Gastrocnemius medialis (tissue), 4 donors: ENCODE data around the gene LAMA2. TPM values are rescaled to one million over a fixed set of nuclear protein-coding genes. Genes with fewer than 3 reads are reported as not detected.

Experiments used
- ATAC-seq, 2 donors: fragments of 150-250 bp; one replicate each; pipeline ENCODE4 v1.9.1; 2016
- DNase-seq, 2 donors: peaks; one replicate each; pipeline ENCODE4 v3.0.0-alpha.2; 2019
- H3K27ac ChIP-seq, 4 donors: fragments of 200-600 bp; sonication (generic); 1 replicate in 1 of 4; 2 replicates in 3 of 4; pipeline ENCODE4 v1.5.1; 2016 to 2018; ENCODE audit warnings: mild to moderate bottlenecking in 2 of 4, moderate library complexity in 1 of 4
- H3K27me3 ChIP-seq, 3 donors: fragments of 200-600 bp; sonication (generic) in 2 of 3; 1 replicate in 1 of 3; 2 replicates in 2 of 3; pipeline versions ENCODE4 v1.5.1 to v1.6.0; 2016 to 2019; ENCODE audit warnings: mild to moderate bottlenecking in 1 of 3, moderate library complexity in 1 of 3
- H3K36me3 ChIP-seq, 2 donors: fragments of 200-600 bp; sonication (generic) in 1 of 2; one replicate each; pipeline ENCODE4 v1.5.1; 2017 to 2018
- H3K4me1 ChIP-seq, 2 donors: fragments of 200-600 bp; sonication (generic) in 1 of 2; one replicate each; pipeline ENCODE4 v1.5.1; 2016 to 2017; ENCODE audit warnings: mild to moderate bottlenecking in 2 of 2
- H3K4me3 ChIP-seq, 4 donors: fragments of 200-600 bp; sonication (generic) in 3 of 4; 1 replicate in 1 of 4; 2 replicates in 3 of 4; pipeline ENCODE4 v1.5.1; 2016 to 2019; ENCODE audit warnings: mild to moderate bottlenecking in 2 of 4
- H3K9me3 ChIP-seq, 3 donors: fragments of 200-600 bp; sonication (generic) in 2 of 3; 1 replicate in 1 of 3; 2 replicates in 2 of 3; pipeline ENCODE4 v1.5.1; 2016 to 2019
- CTCF ChIP-seq, 5 experiments: fragments of 450-650 bp in 3 of 5; fragments of 200-600 bp in 2 of 5; sonication (generic) in 2 of 5; IDR thresholded peaks in 4 of 5; conservative IDR thresholded peaks in 1 of 5; 1 replicate in 4 of 5; 2 replicates in 1 of 5; pipeline ENCODE4 v1.5.1; 2016 to 2019; ENCODE audit warnings: antibody characterized with exemption in 5 of 5, mild to moderate bottlenecking in 3 of 5, moderate library complexity in 3 of 5
- POLR2A ChIP-seq, 2 donors: fragments of 450-650 bp; IDR thresholded peaks; one replicate each; pipeline ENCODE4 v1.6.1; 2017; ENCODE audit warnings: antibody characterized with exemption in 2 of 2, mild to moderate bottlenecking in 2 of 2, moderate library complexity in 2 of 2
- in situ Hi-C, 4 donors: fragments of 200-750 bp; cut with MboI; loops; one replicate each; pipeline versions ENCODE4 v1.15.0 to v1.8.0; 2017; ENCODE audit warnings: low sequenced_read_pairs in 4 of 4
- intact Hi-C: fragments of 100-400 bp; cut with DNase I; formaldehyde crosslinking; loops from one replicate; pipeline ENCODE4 v1.15.1; 2023; ENCODE audit warnings: low total_unique reads
- total RNA-seq, 4 donors: library from RNA; depleted of rRNA; stranded (reverse); fragments of >200 nt; gene quantifications; one replicate each; pipeline versions ENCODE4 v1.1.0 to v1.2.3, GENCODE V29; 2016

The LAMA2 gene
- total RNA-seq, 4 donors from 2014 or later = 52.9 to 113 (median 71.3) TPM

- intact Hi-C loops = no loop called here
- Histone ChIP-seq H3K36me3 (no peaks in the 10 kb centered on the region), H3K4me3 (no peak overlapping the region), H3K4me1 (peaks cover 8 to 34% of the 10 kb centered on the region in 2 donors), H3K27ac (peak overlapping the region; percentile 17 to 45 (median 40)), H3K27me3 (no peaks in the 10 kb centered on the region), H3K9me3 (no peaks in the 10 kb centered on the region)
- no peak for TF ChIP-seq CTCF (IDR thresholded peaks at IDR 0.05 in 4 of 5, conservative IDR thresholded peaks at IDR 0.05 in 1 of 5)
- no peak for TF ChIP-seq POLR2A (IDR thresholded peaks at IDR 0.05)
- in situ Hi-C loops = no loop called here
- DNase-seq (no peak), ATAC-seq (no peak)
Observed at GRCh38 chr6:129113637-129114036, 230.7 kb downstream of the LAMA2 start.

- Histone ChIP-seq H3K27ac (peak overlapping the region; percentile 39 to 66 (median 44)), H3K9me3 (no peaks in the 10 kb centered on the region), H3K27me3 (no peaks in the 10 kb centered on the region), H3K36me3 (no peaks in the 10 kb centered on the region), H3K4me1 (peaks cover 8 to 34% of the 10 kb centered on the region in 2 donors), H3K4me3 (no peak overlapping the region)
- ATAC-seq = no peak
- in situ Hi-C loops (no loop called here), intact Hi-C loops (no loop called here)
- DNase-seq = no peak
- TF ChIP-seq CTCF (IDR thresholded peaks at IDR 0.05 in 4 of 5, conservative IDR thresholded peaks at IDR 0.05 in 1 of 5) (no peak), POLR2A (IDR thresholded peaks at IDR 0.05) (no peak)
Observed at GRCh38 chr6:129114636-129115391, 231.9 kb downstream of the LAMA2 start.

GRCh38 chr6:129115471-129115870 lies 232.5 kb downstream of the LAMA2 start:
- no peaks in the 10 kb centered on the region for H3K27me3 ChIP-seq
- peaks cover 8 to 34% of the 10 kb centered on the region in 2 donors for H3K4me1 ChIP-seq
- in situ Hi-C loops (no loop called here), intact Hi-C loops (no loop called here)
- no peak overlapping the region for H3K4me3 ChIP-seq
- H3K27ac ChIP-seq = peak overlapping the region; percentile 25 to 66 (median 44)
- DNase-seq (no peak), ATAC-seq (no peak)
- H3K9me3 ChIP-seq = no peaks in the 10 kb centered on the region
- TF ChIP-seq CTCF (IDR thresholded peaks at IDR 0.05 in 4 of 5, conservative IDR thresholded peaks at IDR 0.05 in 1 of 5) = no peak
- no peak for TF ChIP-seq POLR2A (IDR thresholded peaks at IDR 0.05)
- H3K36me3 ChIP-seq = no peaks in the 10 kb centered on the region

GRCh38 chr6:129117355-129117754 lies 234.4 kb downstream of the LAMA2 start:
- Histone ChIP-seq H3K4me1 (peaks cover 8 to 29% of the 10 kb centered on the region in 2 donors), H3K4me3 (no peak overlapping the region), H3K27ac (peak overlapping the region in 3 of 4 donors; percentile 24 to 66 (median 39)), H3K27me3 (no peaks in the 10 kb centered on the region), H3K9me3 (no peaks in the 10 kb centered on the region), H3K36me3 (no peaks in the 10 kb centered on the region)
- in situ Hi-C loops = no loop called here
- DNase-seq (peak in 1 of 2 donors; percentile 18), ATAC-seq (peak; percentile 39 to 82)
- intact Hi-C loops = no loop called here
- TF ChIP-seq CTCF (IDR thresholded peaks at IDR 0.05 in 4 of 5, conservative IDR thresholded peaks at IDR 0.05 in 1 of 5) (no peak), POLR2A (IDR thresholded peaks at IDR 0.05) (no peak)
